HG03575 (cell line): Measurements from ENCODE around the gene POLR2M.

Source experiments
- ATAC-seq: cut with Tn5 transposase; IDR thresholded peaks from one replicate; pipeline ENCODE4 v1.9.1; 2021; ENCODE audit not compliant: unreplicated experiment, insufficient number of reproducible peaks, low FRiP score; ENCODE audit errors: extremely low read depth

The POLR2M gene

GRCh38 chr15:57706405-57707209, at the start of gene POLR2M:
TSS of gene POLR2M (plus strand) at chr15:57706714. CDS start at chr15:57706843, 129 bp downstream.
- ATAC-seq: peak; percentile 86

GRCh38 chr15:57657619-57658018, 48.9 kb upstream of the POLR2M start:
- no peak for ATAC-seq

- ATAC-seq: no peak
Measured at GRCh38 chr15:57662091-57662744, 44.3 kb upstream of the POLR2M start.

- ATAC-seq: no peak
Measured at GRCh38 chr15:57662802-57663201, 43.7 kb upstream of the POLR2M start.

- ATAC-seq: no peak
Measured at GRCh38 chr15:57663262-57663661, 43.3 kb upstream of the POLR2M start.

GRCh38 chr15:57665194-57665593, 41.3 kb upstream of the POLR2M start:
- ATAC-seq: no peak

GRCh38 chr15:57665939-57666338, 40.6 kb upstream of the POLR2M start:
- ATAC-seq: no peak

GRCh38 chr15:57667171-57667849, 39.2 kb upstream of the POLR2M start:
- no peak for ATAC-seq

- no peak for ATAC-seq
Measured at GRCh38 chr15:57668016-57668415, 38.5 kb upstream of the POLR2M start.

- no peak for ATAC-seq
Measured at GRCh38 chr15:57671636-57672035, 34.9 kb upstream of the POLR2M start.

GRCh38 chr15:57675481-57676181, 30.9 kb upstream of the POLR2M start:
- ATAC-seq: no peak

- ATAC-seq: no peak
Measured at GRCh38 chr15:57676585-57676984, 29.9 kb upstream of the POLR2M start.

GRCh38 chr15:57677204-57677603, 29.3 kb upstream of the POLR2M start:
- ATAC-seq: no peak

GRCh38 chr15:57680021-57680420, 26.5 kb upstream of the POLR2M start:
- ATAC-seq: no peak

GRCh38 chr15:57681011-57681410, 25.5 kb upstream of the POLR2M start:
- ATAC-seq: no peak

GRCh38 chr15:57683481-57683880, 23.0 kb upstream of the POLR2M start:
- no peak for ATAC-seq

- ATAC-seq: no peak
Measured at GRCh38 chr15:57684491-57685151, 21.9 kb upstream of the POLR2M start.

- ATAC-seq: no peak
Measured at GRCh38 chr15:57685306-57686095, 21.0 kb upstream of the POLR2M start.
